AG04450 (cell line): ENCODE results near the gene SCAF11. TPM values are rescaled to one million over a fixed set of nuclear protein-coding genes. Genes with fewer than 3 reads are reported as not detected.

Experiments used
- CTCF ChIA-PET: fragments of 300-600, 350-600 bp; formaldehyde crosslinking; extraction: SDS; loops from one replicate; lab custom pipeline; 2022; ENCODE audit warnings: antibody characterized with exemption, inconsistent platforms; lab: Charles Lee
- POLR2A ChIA-PET: fragments of 350-600 bp; formaldehyde crosslinking; extraction: SDS; loops from one replicate; lab custom pipeline; 2021; ENCODE audit warnings: antibody characterized with exemption, inconsistent platforms; lab: Yijun Ruan, JAX
- DNase-seq: peaks from one replicate; pipeline ENCODE4 v3.0.0-alpha.2; 2011; ENCODE audit warnings: low read depth, low spot score
- H3K27ac ChIP-seq: one replicate; pipeline ENCODE4 v1.5.1; 2012; ENCODE audit warnings: low read depth, low read length, control low read depth
- H3K27me3 ChIP-seq: one replicate; pipeline ENCODE4 v1.6.0; 2012; ENCODE audit warnings: low read length; ENCODE audit not compliant: control insufficient read depth, insufficient read depth
- H3K4me3 ChIP-seq: 2 replicates; pipeline ENCODE4 v1.5.1; 2011; ENCODE audit warnings: mild to moderate bottlenecking, low read depth, low read length, control low read depth
- H3K9me3 ChIP-seq: 2 replicates; pipeline ENCODE4 v1.5.1; 2012; ENCODE audit warnings: low read length; ENCODE audit not compliant: control insufficient read depth, insufficient read depth
- CTCF ChIP-seq: IDR thresholded peaks from 2 replicates; pipeline ENCODE4 v1.5.1; 2011; ENCODE audit warnings: low read depth, low read length, control low read depth, inconsistent platforms
- polyA plus RNA-seq: library from polyadenylated mRNA; depleted of rRNA; stranded (reverse); fragments of >200 nt; gene quantifications from 2 replicates; pipeline ENCODE4 v1.2.3, GENCODE V29; 2011

Gene SCAF11
- polyA plus RNA-seq, 1 experiment, result 66.2 TPM

GRCh38 chr12:45987340-45987727, 3.0 kb downstream of the SCAF11 start:
- POLR2A ChIA-PET, result no interaction called here
- DNase-seq, result no peak
- no peak overlapping the region for H3K4me3 ChIP-seq
- peaks cover 4% of the 10 kb centered on the region; the same call in 1 of the 2 replicates for H3K9me3 ChIP-seq
- CTCF ChIA-PET, result interaction anchor here (1.0 kb wide), 1 partner anchor 73 kb away, joined by 4 read pairs; no protein-coding TSS in a partner anchor
- no peak for TF ChIP-seq CTCF
- H3K27me3 ChIP-seq, result no peaks in the 10 kb centered on the region
- no peak overlapping the region for H3K27ac ChIP-seq

GRCh38 chr12:45986641-45987339, 3.6 kb downstream of the SCAF11 start:
- no peak for DNase-seq
- CTCF ChIA-PET, result interaction anchor here (0.5 to 1.4 kb wide), 3 partner anchors 73 to 697 kb away, joined by 4 read pairs; no protein-coding TSS in a partner anchor
- peaks cover 4% of the 10 kb centered on the region; the same call in 1 of the 2 replicates for H3K9me3 ChIP-seq

GRCh38 chr12:45981075-45981837, 9.1 kb downstream of the SCAF11 start:
- no peaks in the 10 kb centered on the region for H3K9me3 ChIP-seq
- no peak for DNase-seq
- CTCF ChIA-PET, result no interaction called here
- POLR2A ChIA-PET, result no interaction called here
- no peaks in the 10 kb centered on the region for H3K27me3 ChIP-seq
- no peak overlapping the region for H3K4me3 ChIP-seq
- TF ChIP-seq CTCF, result no peak
- no peak overlapping the region for H3K27ac ChIP-seq

More at GRCh38 chr12:45986641-45987339, 3.6 kb downstream of the SCAF11 start:
- H3K4me3 ChIP-seq, result no peak overlapping the region
- no peaks in the 10 kb centered on the region for H3K27me3 ChIP-seq
- H3K27ac ChIP-seq, result no peak overlapping the region
- POLR2A ChIA-PET, result no interaction called here
- no peak for TF ChIP-seq CTCF

- ChIA-PET CTCF (no interaction called here), POLR2A (no interaction called here)
- Histone ChIP-seq H3K9me3 (no peaks in the 10 kb centered on the region), H3K4me3 (no peak overlapping the region), H3K27me3 (no peaks in the 10 kb centered on the region), H3K27ac (no peak overlapping the region)
- no peak for DNase-seq
- no peak for TF ChIP-seq CTCF
Observed at GRCh38 chr12:45980540-45980939, 9.8 kb downstream of the SCAF11 start.

- TF ChIP-seq CTCF, result no peak
- Histone ChIP-seq H3K9me3 (no peaks in the 10 kb centered on the region), H3K27me3 (no peaks in the 10 kb centered on the region), H3K4me3 (no peak overlapping the region), H3K27ac (no peak overlapping the region)
- ChIA-PET CTCF (no interaction called here), POLR2A (no interaction called here)
- no peak for DNase-seq
Observed at GRCh38 chr12:45978108-45978507, 12.3 kb downstream of the SCAF11 start.
